Liver (tissue), 3 donors: ENCODE data around the gene TNFRSF13B.
"Not testable (repeated sequence)": the region's sequence is repeated elsewhere in the genome, so short reads cannot be mapped to it uniquely, and the experiment has no call there.

Experiments
- CTCF ChIP-seq: fragments of 150-350 bp; IDR thresholded peaks from 2 replicates; pipeline ENCODE4 v1.5.1; 2017; ENCODE audit warnings: improper control_type of control experiment, low read depth, low read length; ENCODE audit not compliant: missing input control
- EGR1 ChIP-seq, 2 donors: IDR thresholded peaks; 2 replicates each; pipeline ENCODE4 v1.6.1; 2016 to 2018; ENCODE audit warnings: antibody characterized with exemption in 2 of 2, low read depth in 2 of 2
- GABPA ChIP-seq, 2 donors: IDR thresholded peaks in 1 of 2; conservative IDR thresholded peaks in 1 of 2; 2 replicates each; pipeline ENCODE4 v1.6.1; 2016; ENCODE audit warnings: antibody characterized with exemption in 2 of 2, mild to moderate bottlenecking in 1 of 2, moderate library complexity in 1 of 2
- MAX ChIP-seq: IDR thresholded peaks from 2 replicates; pipeline ENCODE4 v1.6.1; 2016; ENCODE audit warnings: antibody characterized with exemption
- RAD21 ChIP-seq, 2 donors: IDR thresholded peaks; 2 replicates each; pipeline ENCODE4 v1.6.1; 2016; ENCODE audit warnings: antibody characterized with exemption in 2 of 2, mild to moderate bottlenecking in 2 of 2
- REST ChIP-seq: IDR thresholded peaks from 2 replicates; pipeline ENCODE4 v1.6.1; 2016; ENCODE audit warnings: antibody characterized with exemption, mild to moderate bottlenecking
- TAF1 ChIP-seq: conservative IDR thresholded peaks from 2 replicates; pipeline ENCODE4 v1.6.1; 2016; ENCODE audit warnings: antibody characterized with exemption, mild to moderate bottlenecking
- donor health status: healthy.
- donor health status: healthy.

GRCh38 chr17:16961022-16961421 is 10.9 kb downstream of the TNFRSF13B start:
- not testable (repeated sequence) for TF ChIP-seq CTCF; GABPA (IDR thresholded peaks at IDR 0.05 in 1 of 2, conservative IDR thresholded peaks at IDR 0.05 in 1 of 2); REST; RAD21 (IDR thresholded peaks at IDR 0.05); TAF1; MAX; EGR1 (IDR thresholded peaks at IDR 0.05; ENCODE audit: low read depth in 2 of 2)
